ENCODE data around the gene ANKRD24.
A peak's percentile ranks its signal among the peaks of the same experiment; 100 is the strongest.
"Not testable (repeated sequence)": the region's sequence is repeated elsewhere in the genome, so short reads cannot be mapped to it uniquely, and the experiment has no call there.

The ANKRD24 gene

DNA sequence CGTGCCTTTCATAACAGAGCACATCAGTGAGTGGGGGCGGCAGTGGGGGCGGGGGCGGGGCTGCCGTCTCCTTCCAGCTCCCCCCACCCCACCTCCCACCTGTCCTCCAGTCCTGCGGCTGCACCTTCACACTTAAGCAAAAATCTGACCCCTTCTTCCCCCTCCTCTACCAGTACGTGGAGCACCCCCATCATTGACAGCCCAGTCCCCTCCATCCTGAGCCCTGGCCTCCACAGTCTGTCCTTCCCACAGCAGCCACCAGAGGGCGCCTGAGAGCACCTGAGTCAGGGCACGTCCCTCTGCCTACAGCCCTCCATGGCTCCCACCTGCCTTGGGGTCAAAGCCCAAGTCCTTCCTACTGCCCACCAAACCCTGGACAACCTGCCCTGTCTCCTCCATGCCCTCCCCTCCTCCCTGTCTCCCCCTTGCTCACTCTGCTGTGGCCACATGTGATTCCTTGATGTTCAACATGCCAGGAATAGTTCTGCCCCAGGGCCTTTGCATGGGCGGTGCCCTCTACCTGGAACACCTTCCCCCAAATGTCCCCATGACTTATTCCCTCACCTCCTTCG, 50.9 kb downstream of the ANKRD24 start:
- DNase-seq, result peak; percentile 88

GRCh38 chr19:4234142-4234861, 51.8 kb downstream of the ANKRD24 start:
- no peak for DNase-seq

GRCh38 chr19:4234862-4235201, 52.3 kb downstream of the ANKRD24 start:
- DNase-seq, result no peak

DNA sequence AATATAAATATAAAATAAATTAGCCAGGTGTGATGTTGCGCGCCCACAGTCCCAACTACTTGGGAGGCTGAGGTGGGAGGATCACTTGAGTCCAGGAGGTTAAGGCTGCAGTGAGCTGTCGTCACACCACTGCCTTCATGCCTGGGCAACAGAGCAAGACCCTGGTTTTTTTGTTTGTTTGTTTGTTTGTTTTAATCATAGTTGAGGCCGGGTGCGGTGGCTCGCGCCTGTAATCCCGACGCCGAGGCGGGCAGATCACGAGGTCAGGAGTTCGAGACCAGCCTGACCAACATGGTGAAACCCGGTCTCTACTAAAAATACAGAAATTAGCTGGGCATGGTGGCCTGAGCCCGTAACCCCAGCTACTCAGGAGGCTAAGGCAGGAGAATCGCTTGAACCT, 55.0 kb downstream of the ANKRD24 start:
- DNase-seq, result not testable (repeated sequence)

DNA sequence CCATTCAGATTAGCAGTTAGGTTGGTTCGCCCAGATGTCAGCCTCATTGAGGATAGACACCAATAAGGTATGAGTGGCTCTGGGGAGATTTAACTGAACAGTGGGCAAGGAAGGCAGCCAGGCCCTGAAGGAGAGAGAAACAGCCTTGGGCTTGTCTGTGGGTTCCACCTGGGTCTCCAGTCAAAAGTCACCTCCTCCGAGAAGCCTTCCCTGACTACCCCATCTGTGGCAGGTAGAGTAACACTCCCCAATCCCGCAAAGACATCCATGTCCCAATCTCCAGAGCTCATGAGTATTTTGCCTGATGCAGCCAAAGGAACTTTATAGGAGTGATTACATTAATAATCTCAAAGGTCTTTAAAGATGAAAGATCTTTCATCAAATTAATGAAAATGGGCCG, 56.3 kb downstream of the ANKRD24 start:
- no peak for DNase-seq

DNA sequence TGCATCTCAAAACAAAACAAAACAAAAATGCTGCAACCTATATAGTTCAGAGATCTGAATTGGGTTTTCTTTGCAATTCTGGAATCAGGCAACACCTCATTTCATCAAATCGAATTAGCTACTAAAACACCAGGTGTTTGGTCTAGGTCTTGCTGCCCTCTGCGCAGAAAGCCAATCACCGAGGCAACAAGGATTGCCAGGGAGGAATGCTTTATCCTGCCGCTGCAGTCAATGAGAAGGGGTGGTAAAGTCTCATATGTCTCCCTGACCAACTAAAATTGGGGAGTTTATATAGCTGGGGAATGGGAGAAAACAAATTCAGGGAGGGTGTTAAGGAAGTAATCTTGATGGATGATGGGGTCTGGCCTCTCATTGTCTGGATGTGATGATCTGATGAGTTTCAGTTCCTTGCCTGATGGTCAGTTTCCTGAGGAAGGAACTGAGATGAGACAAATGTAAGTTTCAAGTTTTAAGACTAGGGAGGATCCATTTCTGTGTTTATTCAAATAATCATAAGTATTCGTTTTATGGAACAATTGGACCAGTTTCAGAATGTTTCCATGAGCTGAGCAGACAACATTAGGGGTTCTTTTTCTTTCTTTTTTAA, 59.4 kb downstream of the ANKRD24 start:
- no peak for DNase-seq

DNA sequence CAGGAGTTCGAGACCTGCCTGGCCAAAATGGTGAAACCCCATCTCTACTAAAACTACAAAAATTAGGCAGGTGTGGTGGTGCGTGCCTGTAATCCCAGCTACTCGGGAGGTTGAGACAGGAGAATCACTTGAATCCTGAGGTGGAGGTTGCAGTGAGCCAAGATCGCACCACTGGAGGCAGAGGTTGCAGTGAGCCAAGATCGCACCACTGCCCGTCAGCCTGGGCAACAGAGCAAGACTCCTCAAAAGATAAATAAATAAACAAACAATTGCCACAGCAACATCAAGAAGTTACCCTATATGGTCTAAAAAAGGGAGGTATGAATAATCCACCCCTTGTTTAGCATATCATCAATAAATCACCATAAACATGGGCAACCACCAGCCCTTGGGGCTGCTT, 63.4 kb downstream of the ANKRD24 start:
- not testable (repeated sequence) for DNase-seq

DNA sequence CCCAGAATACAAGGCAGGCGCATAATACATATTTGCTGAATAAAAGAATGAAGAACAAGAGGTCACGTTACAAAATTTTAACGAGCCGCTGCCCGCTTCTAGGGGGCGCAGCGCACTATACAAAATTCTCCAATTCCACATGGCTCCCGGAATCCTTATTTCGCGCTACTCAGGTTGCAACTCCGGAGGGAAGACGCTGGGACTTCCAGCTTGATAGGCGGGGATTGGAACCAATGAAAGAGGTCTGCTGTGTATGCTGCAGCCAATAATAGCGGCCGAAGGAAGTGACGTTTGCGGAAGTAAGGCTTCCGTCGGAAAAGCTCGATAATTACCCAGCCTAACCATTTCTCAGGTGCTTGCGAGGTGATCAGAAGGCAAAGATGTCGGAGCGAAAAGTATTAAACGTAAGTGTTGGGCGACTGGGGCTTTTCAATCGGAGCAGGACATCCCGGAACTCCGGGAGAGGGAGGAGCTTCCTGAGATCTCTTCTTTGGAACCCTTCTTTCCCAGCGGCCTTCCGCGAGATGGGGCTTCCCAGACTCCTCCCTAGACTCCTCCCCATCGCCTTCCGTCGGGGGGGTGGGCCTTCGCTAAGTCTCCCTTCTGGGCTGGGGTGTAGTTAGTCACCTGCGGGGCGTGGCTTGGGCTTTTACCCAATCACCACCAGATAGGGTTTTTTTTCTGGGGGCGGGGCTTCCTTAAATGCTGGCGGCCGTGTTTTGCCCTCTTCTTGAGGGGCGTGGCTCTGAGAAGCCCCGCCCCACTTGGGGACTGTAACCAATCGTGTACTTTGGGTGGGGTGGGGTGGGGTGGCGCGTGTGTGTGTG, 64.5 kb downstream of the ANKRD24 start, which contains the start of gene YJU2:
Gene YJU2, plus strand, starts transcription at position 314 of the 827 bp plus-strand sequence. Its CDS starts 67 bp downstream, at position 381.
- peak; percentile 99 for DNase-seq

DNA sequence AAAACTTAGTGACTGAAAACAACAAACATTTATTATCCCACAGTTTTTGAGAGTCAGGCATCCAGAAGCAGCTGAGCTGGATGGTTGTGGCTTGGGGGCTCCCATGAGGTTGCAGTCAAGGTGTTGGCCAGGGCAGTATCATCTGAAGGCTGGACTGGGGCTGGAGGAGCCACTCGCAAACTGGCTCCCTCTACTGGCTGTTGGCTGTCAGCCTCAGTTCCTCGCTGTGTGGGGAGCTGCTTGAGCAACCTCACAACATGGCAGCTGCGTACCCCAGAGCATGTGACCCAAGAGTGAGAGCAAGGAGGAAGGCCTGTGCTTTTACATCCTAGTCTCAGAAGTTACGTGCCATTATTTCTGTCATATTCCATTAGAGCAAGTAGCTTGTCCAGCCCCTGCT, 74.1 kb downstream of the ANKRD24 start:
- DNase-seq, result no peak

DNA sequence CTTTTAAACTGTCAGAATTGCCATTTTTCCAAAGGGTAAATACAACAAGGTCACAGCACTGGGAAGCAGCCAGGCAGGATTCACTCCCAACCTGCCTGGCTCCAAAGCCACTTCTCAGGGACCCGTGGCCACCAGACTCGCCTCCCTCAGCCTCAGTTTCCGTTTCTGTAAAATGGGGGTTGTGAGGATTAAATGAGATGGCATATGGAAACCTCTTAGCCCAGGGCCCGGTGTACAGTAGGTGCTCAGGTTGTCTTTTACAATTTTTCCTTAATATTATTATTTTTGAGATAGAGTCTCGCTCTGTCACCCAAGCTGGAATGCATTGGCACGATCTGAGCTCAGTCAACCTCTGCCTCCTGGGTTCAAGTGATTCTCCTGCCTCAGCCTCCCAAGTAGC, 74.5 kb downstream of the ANKRD24 start:
- DNase-seq, result no peak

GRCh38 chr19:4258181-4258580, 75.7 kb downstream of the ANKRD24 start:
- DNase-seq, result no peak

- no peak for DNase-seq
Measured at GRCh38 chr19:4260613-4261191, 78.2 kb downstream of the ANKRD24 start.

DNA sequence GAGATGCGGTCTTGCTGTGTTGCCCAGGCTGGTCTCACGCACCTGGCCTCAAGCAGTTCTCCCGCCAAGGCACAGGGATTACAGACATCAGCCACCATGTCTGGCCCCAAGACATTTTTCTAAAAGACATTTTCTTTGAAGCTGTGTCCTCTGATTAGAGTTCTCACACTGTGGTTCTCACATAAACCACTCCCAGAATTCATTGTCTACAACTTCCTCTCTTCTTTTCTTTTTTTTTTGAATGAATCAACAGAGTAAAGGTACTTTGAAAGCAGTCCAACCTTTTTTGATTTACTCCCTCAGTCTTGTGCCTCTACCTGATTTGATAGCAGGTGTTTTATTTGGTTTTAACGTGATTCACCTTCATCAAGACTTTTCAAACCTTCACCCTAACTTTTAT, 82.3 kb downstream of the ANKRD24 start:
- DNase-seq, result no peak

DNA sequence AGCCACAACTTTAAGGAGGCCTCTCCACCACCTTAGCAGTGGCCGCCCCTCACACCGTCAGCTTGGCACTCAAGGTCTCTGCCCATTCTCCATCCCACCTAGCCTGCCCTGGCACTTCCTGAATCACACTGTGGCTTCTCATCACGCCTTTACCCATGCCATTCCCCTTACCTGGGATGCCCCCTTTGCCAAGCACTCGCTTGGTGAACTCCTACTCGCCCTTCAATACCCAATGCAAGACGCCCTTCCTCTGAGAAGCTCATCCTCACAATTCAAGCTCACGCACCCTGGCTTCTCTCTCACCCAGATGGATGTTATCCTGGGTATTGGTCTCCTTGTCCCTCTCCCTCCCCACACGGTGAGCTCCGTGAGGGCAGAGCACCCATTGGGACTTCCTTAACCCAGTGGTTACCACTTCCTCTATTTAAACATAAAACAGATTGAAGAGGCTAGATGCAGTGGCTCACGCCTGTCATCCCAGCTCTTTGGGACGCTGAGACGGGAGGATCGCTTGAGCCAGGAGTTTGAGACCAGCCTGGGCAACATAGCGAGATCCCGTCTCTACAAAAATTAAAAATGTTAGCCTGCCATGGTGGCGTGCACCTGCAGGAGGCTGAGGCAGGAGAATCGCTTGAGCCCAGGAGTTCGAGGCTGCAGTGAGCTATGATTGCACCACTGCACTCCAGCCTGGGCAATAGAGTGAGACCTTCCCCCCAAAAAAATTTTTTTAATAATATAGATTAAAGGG, 83.9 kb downstream of the ANKRD24 start:
- DNase-seq, result no peak

DNA sequence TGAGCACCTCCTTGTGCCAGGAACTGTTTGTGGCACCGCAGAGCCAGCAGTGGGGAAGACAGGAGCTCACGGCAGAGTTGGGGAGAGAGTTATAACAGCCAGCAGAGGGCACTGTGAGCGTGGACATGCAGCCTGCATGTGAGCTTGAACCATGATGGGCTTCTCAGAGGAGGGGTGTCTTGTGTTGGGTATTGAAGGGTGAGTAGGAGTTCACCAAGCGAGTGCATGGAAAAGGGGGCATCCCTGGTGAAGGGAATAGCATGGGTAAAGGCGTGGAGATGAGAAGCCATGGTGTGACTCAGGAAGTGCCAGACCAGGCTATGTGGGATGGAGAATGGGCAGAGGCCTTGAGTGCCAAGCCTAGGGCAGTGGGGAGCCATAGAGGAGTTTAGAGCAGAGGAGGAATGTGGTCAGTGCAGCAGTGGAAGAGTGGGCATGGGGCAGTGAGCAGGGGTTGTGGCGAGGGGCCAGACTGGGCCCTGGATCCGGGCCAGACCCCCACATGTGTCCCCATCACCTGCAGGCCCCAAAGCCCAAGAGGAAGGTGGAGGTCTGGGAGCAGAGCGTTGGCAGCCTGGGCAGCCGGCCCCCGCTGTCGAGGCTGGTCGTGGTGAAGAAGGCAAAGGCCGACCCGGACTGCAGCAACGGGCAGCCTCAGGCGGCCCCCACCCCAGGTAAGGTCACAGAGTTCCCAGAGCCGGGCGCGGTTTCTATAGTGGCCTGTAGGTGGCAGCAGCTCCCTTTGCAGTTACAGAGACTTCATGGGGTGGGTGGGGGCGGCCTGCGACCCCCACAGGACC, 84.8 kb downstream of the ANKRD24 start:
- peak; percentile 71 for DNase-seq

- DNase-seq, result no peak
Measured at GRCh38 chr19:4267901-4268815, 85.7 kb downstream of the ANKRD24 start.

DNA sequence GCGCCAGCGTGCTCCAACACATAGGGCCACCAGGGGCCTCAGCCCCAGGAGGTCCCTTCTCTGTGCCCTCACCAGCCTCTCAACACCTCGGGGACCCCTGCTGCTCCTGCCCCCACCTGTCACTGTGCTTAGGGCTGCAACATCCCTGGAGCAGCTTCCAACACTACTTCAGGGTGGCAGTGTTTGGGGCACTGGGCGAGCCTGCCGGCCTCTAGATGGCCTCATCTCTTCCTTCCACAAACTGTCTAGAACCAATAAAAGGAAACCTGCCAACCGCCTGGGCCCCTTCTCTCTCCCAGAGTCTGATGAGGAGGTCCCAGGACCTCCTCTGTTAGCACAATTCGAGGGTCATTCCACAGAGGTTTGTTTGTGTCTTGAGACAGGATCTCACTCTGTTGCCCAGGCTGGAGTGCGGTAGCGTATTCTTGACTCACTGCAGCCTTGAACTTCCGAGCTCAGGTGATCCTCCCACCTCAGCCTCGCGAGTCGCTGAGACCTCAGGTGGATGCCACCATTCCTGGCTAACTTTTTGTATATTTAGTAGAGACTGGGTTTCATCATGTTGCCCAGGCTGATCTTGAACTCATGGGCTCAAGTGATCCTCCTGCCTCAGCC, 86.4 kb downstream of the ANKRD24 start:
- no peak for DNase-seq

GRCh38 chr19:4272894-4273293, 90.4 kb downstream of the ANKRD24 start:
- DNase-seq, result no peak

DNA sequence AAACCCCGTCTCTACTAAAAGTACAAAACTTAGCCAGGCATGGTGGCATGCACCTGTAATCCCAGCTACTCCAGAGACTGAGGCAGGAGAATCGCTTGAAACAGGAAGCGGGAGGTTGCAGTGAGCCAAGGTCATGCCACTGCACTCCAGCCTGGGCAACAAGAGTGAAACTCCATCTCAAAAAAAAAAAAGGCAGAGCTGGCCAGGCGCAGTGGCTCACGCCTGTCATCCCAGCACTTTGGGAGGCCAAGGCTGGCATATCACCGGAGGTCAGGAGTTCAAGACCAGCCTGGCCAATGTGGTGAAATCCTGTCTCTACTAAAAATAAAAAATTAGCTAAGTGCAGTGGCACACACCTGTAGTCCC, 91.8 kb downstream of the ANKRD24 start:
- DNase-seq, result not testable (repeated sequence)

Data from activated CD4-positive, alpha-beta T cell treated with anti-CD3 and anti-CD28 coated beads, Interleukin-2, Interleukin-6, amounts not matched to agents 100 ng/mL and 50 ng/mL, durations not matched to agents 16 hours and 8 hours (primary cell).